GM23338 (cell line): ENCODE results near the gene SH3TC1. TPM values are rescaled to one million over a fixed set of nuclear protein-coding genes. Genes with fewer than 3 reads are reported as not detected.

ENCODE experiments used
- ATAC-seq: fragments of 200-7000 bp; cut with Tn5 transposase; 3 replicates; pipeline ENCODE4 v1.9.1; 2020
- DNase-seq: peaks from one replicate; pipeline ENCODE4 v3.0.0-alpha.2; 2015; ENCODE audit warnings: low spot score
- H2AFZ ChIP-seq: fragments of 200-600 bp; sonication (generic); 2 replicates; pipeline ENCODE4 v1.8.0; 2016; ENCODE audit warnings: antibody characterized with exemption, mild to moderate bottlenecking, moderate library complexity
- H3F3A ChIP-seq: fragments of 200-600 bp; sonication (generic); replicated peaks from 2 replicates; pipeline ENCODE4 v1.8.0; 2017; ENCODE audit warnings: antibody characterized with exemption, mixed run types, low read depth
- H3K27ac ChIP-seq: fragments of 200-600 bp; sonication (generic); 2 replicates; pipeline ENCODE4 v1.6.1; 2016; ENCODE audit warnings: low read depth
- H3K27me3 ChIP-seq: fragments of 200-600 bp; sonication (generic); 2 replicates; pipeline ENCODE4 v1.8.0; 2016; ENCODE audit warnings: mild to moderate bottlenecking, mixed run types, moderate library complexity; ENCODE audit not compliant: insufficient read depth
- H3K36me3 ChIP-seq: fragments of 200-600 bp; sonication (generic); 2 replicates; pipeline ENCODE4 v1.8.0; 2016; ENCODE audit warnings: mild to moderate bottlenecking; ENCODE audit not compliant: insufficient read depth
- H3K4me1 ChIP-seq: fragments of 200-600 bp; sonication (generic); 2 replicates; pipeline ENCODE4 v1.8.0; 2016; ENCODE audit warnings: mild to moderate bottlenecking, moderate library complexity; ENCODE audit not compliant: insufficient read depth
- H3K4me2 ChIP-seq: fragments of 200-600 bp; sonication (generic); 2 replicates; pipeline ENCODE4 v1.7.1; 2017; ENCODE audit warnings: mixed run types
- H3K4me3 ChIP-seq: fragments of 200-600 bp; sonication (generic); 2 replicates; pipeline ENCODE4 v1.6.1; 2016; ENCODE audit warnings: mixed run types
- H3K79me2 ChIP-seq: fragments of 200-600 bp; sonication (generic); replicated peaks from 2 replicates; pipeline ENCODE4 v1.8.0; 2017; ENCODE audit warnings: mild to moderate bottlenecking; ENCODE audit not compliant: insufficient read depth
- H3K9me2 ChIP-seq: fragments of 200-600 bp; sonication (generic); 2 replicates; pipeline ENCODE4 v1.8.0; 2017; ENCODE audit not compliant: insufficient read depth
- H4K20me1 ChIP-seq: fragments of 200-600 bp; sonication (generic); replicated peaks from 2 replicates; pipeline ENCODE4 v1.8.0; 2017; ENCODE audit warnings: mild to moderate bottlenecking; ENCODE audit not compliant: insufficient read depth
- H3K27ac Mint-ChIP-seq: 2 replicates; pipeline ENCODE4 v1.8.0; 2020; ENCODE audit warnings: inconsistent platforms, mild to moderate bottlenecking, moderate library complexity, mixed read lengths
- H3K27me3 Mint-ChIP-seq: 3 replicates; pipeline ENCODE4 v1.8.0; 2022; ENCODE audit warnings: low read depth, mild to moderate bottlenecking, moderate library complexity, mixed read lengths, inconsistent platforms; ENCODE audit not compliant: insufficient read depth, poor library complexity
- H3K36me3 Mint-ChIP-seq: 3 replicates; pipeline ENCODE4 v1.8.0; 2021; ENCODE audit warnings: low read depth, mild to moderate bottlenecking, inconsistent platforms, moderate library complexity, mixed read lengths
- H3K4me1 Mint-ChIP-seq: 3 replicates; pipeline ENCODE4 v1.8.0; 2020; ENCODE audit warnings: mild to moderate bottlenecking, inconsistent platforms, mixed read lengths
- H3K4me3 Mint-ChIP-seq: 3 replicates; pipeline ENCODE4 v1.8.0; 2021; ENCODE audit warnings: moderate library complexity, mild to moderate bottlenecking, inconsistent platforms, mixed read lengths
- H3K9me3 Mint-ChIP-seq: 3 replicates; pipeline ENCODE4 v1.8.0; 2020; ENCODE audit warnings: moderate library complexity, mild to moderate bottlenecking, inconsistent platforms, mixed read lengths
- CREB1 ChIP-seq: fragments of 250-450 bp; sonication (Bioruptor Pico); IDR thresholded peaks from 2 replicates; pipeline ENCODE4 v1.5.0; 2020; ENCODE audit warnings: low read depth, mild to moderate bottlenecking, moderate library complexity
- EZH2 ChIP-seq: fragments of 200-600 bp; sonication (generic); IDR thresholded peaks from one replicate; pipeline ENCODE4 v1.8.0; 2017; ENCODE audit warnings: antibody characterized with exemption, mild to moderate bottlenecking, low read depth; ENCODE audit not compliant: unreplicated experiment
- EZH2phosphoT487 ChIP-seq: fragments of 200-600 bp; sonication (generic); IDR thresholded peaks from one replicate; pipeline ENCODE4 v1.8.1; 2018; ENCODE audit warnings: antibody characterized with exemption; ENCODE audit not compliant: unreplicated experiment
- JUNB ChIP-seq: IDR thresholded peaks from one replicate; pipeline ENCODE4 v1.6.1; 2016; ENCODE audit warnings: antibody characterized with exemption; ENCODE audit not compliant: unreplicated experiment
- NANOG ChIP-seq: IDR thresholded peaks from 2 replicates; pipeline ENCODE4 v1.6.1; 2016; ENCODE audit warnings: antibody characterized with exemption, borderline replicate concordance
- STAT1 ChIP-seq: IDR thresholded peaks from one replicate; pipeline ENCODE4 v1.6.1; 2016; ENCODE audit warnings: antibody characterized with exemption; ENCODE audit not compliant: unreplicated experiment
- polyA plus RNA-seq: library from polyadenylated mRNA; unstranded; fragments of >200 nt; fragmentation: Nextera tagmentation; extraction: Ambion mirVana; gene quantifications from 2 replicates; pipeline ENCODE4 v1.2.1, GENCODE V29; 2016
- total RNA-seq: library from RNA; depleted of rRNA; stranded (reverse); fragments of >200 nt; shearing (Covaris generic); gene quantifications from 2 replicates; pipeline ENCODE4 v1.2.3, GENCODE V29; 2014
- TF ChIP-seq, protein P1 (sequence below), 2 experiments: fragments of 200-600 bp in 1 of 2; sonication (generic) in 1 of 2; conservative IDR thresholded peaks; 2 replicates each; pipeline versions ENCODE4 v1.5.1 to v1.6.1; 2016 to 2017; ENCODE audit warnings: antibody characterized with exemption in 2 of 2, low read depth in 2 of 2, mild to moderate bottlenecking in 2 of 2, moderate library complexity in 1 of 2
- TF ChIP-seq, protein P2 (sequence below): IDR thresholded peaks from 2 replicates; pipeline ENCODE4 v1.6.1; 2016; ENCODE audit warnings: antibody characterized with exemption
- TF ChIP-seq, protein P3 (sequence below): fragments of 250-450 bp; sonication (Bioruptor Pico); IDR thresholded peaks from 2 replicates; pipeline ENCODE4 v1.5.0; 2020; ENCODE audit warnings: mild to moderate bottlenecking, moderate library complexity

SH3TC1 gene
- total and polyA plus RNA-seq, 2 experiments from 2014 or later: 0.07 TPM; not detected in 1

DNA sequence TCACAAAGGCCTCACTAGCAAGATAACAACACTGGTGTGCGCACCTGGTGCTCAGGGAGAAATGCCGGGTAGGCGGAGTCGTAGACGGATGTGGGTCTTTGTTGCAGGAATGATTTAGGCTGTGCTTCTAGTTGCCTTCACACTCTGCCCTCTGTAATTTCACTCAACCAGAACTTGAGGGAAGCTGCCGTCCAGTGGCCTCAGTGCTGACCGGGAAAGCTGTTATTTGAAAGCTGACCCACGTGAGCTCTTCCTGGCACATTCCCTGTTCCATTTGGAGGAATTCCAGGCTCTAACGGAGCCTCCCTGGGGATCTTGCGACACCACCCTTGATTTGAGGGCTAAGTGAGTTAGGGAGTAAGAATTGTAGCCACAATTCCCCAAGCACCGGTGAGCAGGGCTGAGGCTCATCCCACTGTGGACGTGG is 15.9 kb downstream of the SH3TC1 start:
- TF ChIP-seq, protein P1, sequence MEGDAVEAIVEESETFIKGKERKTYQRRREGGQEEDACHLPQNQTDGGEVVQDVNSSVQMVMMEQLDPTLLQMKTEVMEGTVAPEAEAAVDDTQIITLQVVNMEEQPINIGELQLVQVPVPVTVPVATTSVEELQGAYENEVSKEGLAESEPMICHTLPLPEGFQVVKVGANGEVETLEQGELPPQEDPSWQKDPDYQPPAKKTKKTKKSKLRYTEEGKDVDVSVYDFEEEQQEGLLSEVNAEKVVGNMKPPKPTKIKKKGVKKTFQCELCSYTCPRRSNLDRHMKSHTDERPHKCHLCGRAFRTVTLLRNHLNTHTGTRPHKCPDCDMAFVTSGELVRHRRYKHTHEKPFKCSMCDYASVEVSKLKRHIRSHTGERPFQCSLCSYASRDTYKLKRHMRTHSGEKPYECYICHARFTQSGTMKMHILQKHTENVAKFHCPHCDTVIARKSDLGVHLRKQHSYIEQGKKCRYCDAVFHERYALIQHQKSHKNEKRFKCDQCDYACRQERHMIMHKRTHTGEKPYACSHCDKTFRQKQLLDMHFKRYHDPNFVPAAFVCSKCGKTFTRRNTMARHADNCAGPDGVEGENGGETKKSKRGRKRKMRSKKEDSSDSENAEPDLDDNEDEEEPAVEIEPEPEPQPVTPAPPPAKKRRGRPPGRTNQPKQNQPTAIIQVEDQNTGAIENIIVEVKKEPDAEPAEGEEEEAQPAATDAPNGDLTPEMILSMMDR (conservative IDR thresholded peaks at IDR 0.05; ENCODE audit: low read depth in 2 of 2): no peak
- TF ChIP-seq, protein P2, sequence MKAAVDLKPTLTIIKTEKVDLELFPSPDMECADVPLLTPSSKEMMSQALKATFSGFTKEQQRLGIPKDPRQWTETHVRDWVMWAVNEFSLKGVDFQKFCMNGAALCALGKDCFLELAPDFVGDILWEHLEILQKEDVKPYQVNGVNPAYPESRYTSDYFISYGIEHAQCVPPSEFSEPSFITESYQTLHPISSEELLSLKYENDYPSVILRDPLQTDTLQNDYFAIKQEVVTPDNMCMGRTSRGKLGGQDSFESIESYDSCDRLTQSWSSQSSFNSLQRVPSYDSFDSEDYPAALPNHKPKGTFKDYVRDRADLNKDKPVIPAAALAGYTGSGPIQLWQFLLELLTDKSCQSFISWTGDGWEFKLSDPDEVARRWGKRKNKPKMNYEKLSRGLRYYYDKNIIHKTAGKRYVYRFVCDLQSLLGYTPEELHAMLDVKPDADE: no peak
- TF ChIP-seq STAT1 (no peak), CREB1 (CRISPR knock-in tag) (no peak), JUNB (no peak), EZH2 (no peak), NANOG (no peak), EZH2phosphoT487 (no peak)
- Mint-ChIP-seq H3K9me3 (no peaks in the 10 kb centered on the region), H3K4me1 (peaks cover 14% of the 10 kb centered on the region), H3K27ac (no peak overlapping the region), H3K4me3 (no peak overlapping the region), H3K36me3 (no peaks in the 10 kb centered on the region), H3K27me3 (peaks cover 6% of the 10 kb centered on the region)
- no peak for DNase-seq
- no peaks in the 10 kb centered on the region for H3K9me2 ChIP-seq
- no peak for ATAC-seq
- H3K27ac ChIP-seq: no peak overlapping the region
- H3K4me3 ChIP-seq: no peak overlapping the region
- no peak overlapping the region for H3K4me2 ChIP-seq
- H3F3A ChIP-seq: no peaks in the 10 kb centered on the region
- no peaks in the 10 kb centered on the region for H3K27me3 ChIP-seq
- no peaks in the 10 kb centered on the region for H3K4me1 ChIP-seq
- H3K79me2 ChIP-seq: no peaks in the 10 kb centered on the region
- H2AFZ ChIP-seq: peak overlapping the region; percentile 56; the same call in 1 of the 2 replicates
- no peaks in the 10 kb centered on the region for H3K36me3 ChIP-seq
- H4K20me1 ChIP-seq: no peaks in the 10 kb centered on the region

DNA sequence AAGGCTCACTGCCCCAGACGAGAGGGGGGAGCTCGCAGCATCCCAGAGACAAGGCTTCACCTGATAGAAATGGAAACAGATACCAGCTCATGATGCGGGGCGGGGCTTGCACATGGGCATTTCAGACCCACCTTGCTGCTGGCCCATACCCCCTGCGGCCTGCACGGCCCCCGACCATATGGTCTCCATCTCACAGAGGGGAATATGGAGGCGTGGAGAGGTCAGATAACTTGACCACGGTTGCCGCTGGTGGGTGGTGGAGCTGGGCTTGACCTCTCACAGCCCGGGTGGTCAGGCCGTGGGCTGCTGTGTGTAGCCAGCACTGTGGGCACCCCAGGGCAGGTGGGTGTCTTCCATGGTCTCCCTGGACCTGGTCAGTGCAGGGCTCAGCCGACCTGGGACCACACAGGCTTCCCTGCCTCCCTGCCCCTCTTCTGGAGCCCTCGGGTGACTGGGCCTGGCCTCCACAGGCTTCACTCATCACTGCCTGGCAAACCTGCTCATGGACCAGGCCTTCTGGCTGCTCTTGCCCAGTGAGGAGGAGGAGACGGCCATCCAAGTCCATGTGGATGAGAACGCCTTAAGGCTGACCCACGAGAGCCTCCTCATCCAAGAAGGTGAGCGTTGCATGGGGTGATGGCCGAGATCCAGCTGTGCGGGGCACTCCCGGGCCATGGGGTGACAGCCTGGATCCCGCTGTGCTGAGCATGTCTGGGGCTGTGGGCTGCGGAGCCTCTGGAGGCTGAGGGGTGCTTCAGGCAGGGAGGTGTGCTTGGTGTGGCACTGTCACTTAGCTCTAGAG is 16.8 kb downstream of the SH3TC1 start:
- H3K4me1 ChIP-seq: no peaks in the 10 kb centered on the region
- H3K9me2 ChIP-seq: no peaks in the 10 kb centered on the region
- H3K27me3 Mint-ChIP-seq: peaks cover 6% of the 10 kb centered on the region
- H3K27me3 ChIP-seq: no peaks in the 10 kb centered on the region
- H3K9me3 Mint-ChIP-seq: no peaks in the 10 kb centered on the region
- no peak overlapping the region for H2AFZ ChIP-seq
- H3K27ac ChIP-seq: no peak overlapping the region
- peaks cover 14% of the 10 kb centered on the region for H3K4me1 Mint-ChIP-seq
- H3K4me2 ChIP-seq: no peak overlapping the region
- H3K36me3 ChIP-seq: no peaks in the 10 kb centered on the region
- no peak overlapping the region for H3K4me3 ChIP-seq
- DNase-seq (no peak), ATAC-seq (no peak)
- H3K4me3 Mint-ChIP-seq: no peak overlapping the region
- no peaks in the 10 kb centered on the region for H3K79me2 ChIP-seq
- H3K27ac Mint-ChIP-seq: no peak overlapping the region
- no peaks in the 10 kb centered on the region for H4K20me1 ChIP-seq
- H3K36me3 Mint-ChIP-seq: no peaks in the 10 kb centered on the region
- H3F3A ChIP-seq: no peaks in the 10 kb centered on the region
- TF ChIP-seq EZH2 (no peak), CREB1 (CRISPR knock-in tag) (no peak)
- TF ChIP-seq, protein P2: no peak
- TF ChIP-seq, protein P3, sequence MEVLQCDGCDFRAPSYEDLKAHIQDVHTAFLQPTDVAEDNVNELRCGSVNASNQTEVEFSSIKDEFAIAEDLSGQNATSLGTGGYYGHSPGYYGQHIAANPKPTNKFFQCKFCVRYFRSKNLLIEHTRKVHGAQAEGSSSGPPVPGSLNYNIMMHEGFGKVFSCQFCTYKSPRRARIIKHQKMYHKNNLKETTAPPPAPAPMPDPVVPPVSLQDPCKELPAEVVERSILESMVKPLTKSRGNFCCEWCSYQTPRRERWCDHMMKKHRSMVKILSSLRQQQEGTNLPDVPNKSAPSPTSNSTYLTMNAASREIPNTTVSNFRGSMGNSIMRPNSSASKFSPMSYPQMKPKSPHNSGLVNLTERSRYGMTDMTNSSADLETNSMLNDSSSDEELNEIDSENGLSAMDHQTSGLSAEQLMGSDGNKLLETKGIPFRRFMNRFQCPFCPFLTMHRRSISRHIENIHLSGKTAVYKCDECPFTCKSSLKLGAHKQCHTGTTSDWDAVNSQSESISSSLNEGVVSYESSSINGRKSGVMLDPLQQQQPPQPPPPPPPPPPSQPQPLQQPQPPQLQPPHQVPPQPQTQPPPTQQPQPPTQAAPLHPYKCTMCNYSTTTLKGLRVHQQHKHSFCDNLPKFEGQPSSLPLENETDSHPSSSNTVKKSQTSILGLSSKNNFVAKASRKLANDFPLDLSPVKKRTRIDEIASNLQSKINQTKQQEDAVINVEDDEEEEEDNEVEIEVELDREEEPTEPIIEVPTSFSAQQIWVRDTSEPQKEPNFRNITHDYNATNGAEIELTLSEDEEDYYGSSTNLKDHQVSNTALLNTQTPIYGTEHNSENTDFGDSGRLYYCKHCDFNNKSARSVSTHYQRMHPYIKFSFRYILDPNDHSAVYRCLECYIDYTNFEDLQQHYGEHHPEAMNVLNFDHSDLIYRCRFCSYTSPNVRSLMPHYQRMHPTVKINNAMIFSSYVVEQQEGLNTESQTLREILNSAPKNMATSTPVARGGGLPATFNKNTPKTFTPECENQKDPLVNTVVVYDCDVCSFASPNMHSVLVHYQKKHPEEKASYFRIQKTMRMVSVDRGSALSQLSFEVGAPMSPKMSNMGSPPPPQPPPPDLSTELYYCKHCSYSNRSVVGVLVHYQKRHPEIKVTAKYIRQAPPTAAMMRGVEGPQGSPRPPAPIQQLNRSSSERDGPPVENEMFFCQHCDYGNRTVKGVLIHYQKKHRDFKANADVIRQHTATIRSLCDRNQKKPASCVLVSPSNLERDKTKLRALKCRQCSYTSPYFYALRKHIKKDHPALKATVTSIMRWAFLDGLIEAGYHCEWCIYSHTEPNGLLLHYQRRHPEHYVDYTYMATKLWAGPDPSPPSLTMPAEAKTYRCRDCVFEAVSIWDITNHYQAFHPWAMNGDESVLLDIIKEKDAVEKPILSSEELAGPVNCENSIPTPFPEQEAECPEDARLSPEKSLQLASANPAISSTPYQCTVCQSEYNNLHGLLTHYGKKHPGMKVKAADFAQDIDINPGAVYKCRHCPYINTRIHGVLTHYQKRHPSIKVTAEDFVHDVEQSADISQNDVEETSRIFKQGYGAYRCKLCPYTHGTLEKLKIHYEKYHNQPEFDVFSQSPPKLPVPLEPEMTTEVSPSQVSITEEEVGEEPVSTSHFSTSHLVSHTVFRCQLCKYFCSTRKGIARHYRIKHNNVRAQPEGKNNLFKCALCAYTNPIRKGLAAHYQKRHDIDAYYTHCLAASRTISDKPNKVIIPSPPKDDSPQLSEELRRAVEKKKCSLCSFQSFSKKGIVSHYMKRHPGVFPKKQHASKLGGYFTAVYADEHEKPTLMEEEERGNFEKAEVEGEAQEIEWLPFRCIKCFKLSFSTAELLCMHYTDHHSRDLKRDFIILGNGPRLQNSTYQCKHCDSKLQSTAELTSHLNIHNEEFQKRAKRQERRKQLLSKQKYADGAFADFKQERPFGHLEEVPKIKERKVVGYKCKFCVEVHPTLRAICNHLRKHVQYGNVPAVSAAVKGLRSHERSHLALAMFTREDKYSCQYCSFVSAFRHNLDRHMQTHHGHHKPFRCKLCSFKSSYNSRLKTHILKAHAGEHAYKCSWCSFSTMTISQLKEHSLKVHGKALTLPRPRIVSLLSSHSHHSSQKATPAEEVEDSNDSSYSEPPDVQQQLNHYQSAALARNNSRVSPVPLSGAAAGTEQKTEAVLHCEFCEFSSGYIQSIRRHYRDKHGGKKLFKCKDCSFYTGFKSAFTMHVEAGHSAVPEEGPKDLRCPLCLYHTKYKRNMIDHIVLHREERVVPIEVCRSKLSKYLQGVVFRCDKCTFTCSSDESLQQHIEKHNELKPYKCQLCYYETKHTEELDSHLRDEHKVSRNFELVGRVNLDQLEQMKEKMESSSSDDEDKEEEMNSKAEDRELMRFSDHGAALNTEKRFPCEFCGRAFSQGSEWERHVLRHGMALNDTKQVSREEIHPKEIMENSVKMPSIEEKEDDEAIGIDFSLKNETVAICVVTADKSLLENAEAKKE: no peak
